H9 (cell line): Measurements from ENCODE around the gene HSPA13. TPM values are rescaled to one million over a fixed set of nuclear protein-coding genes. Genes with fewer than 3 reads are reported as not detected.

Experiments
- DNase-seq: peaks from one replicate; pipeline ENCODE4 v3.0.0-alpha.2; 2017
- H2AFZ ChIP-seq: one replicate; pipeline ENCODE4 v1.6.1; 2013; ENCODE audit warnings: mild to moderate bottlenecking, low read length, control low read depth, moderate library complexity
- H2AK5ac ChIP-seq: 2 replicates; pipeline ENCODE4 v1.6.1; 2013; ENCODE audit warnings: low read length, control low read depth, mixed read lengths; ENCODE audit not compliant: insufficient read length
- H2BK120ac ChIP-seq: one replicate; pipeline ENCODE4 v1.6.1; 2013; ENCODE audit warnings: low read depth, mild to moderate bottlenecking, low read length, control low read depth, inconsistent platforms; ENCODE audit not compliant: poor library complexity, severe bottlenecking
- H2BK12ac ChIP-seq: 2 replicates; pipeline ENCODE4 v1.6.1; 2013; ENCODE audit warnings: low read length, control low read depth, mixed read lengths, low read depth; ENCODE audit not compliant: insufficient read length
- H2BK15ac ChIP-seq: 2 replicates; pipeline ENCODE4 v1.6.1; 2013; ENCODE audit warnings: low read depth, low read length, control low read depth
- H2BK20ac ChIP-seq: one replicate; pipeline ENCODE4 v1.6.1; 2013; ENCODE audit warnings: low read depth, mild to moderate bottlenecking, low read length, control low read depth, inconsistent platforms; ENCODE audit not compliant: poor library complexity, severe bottlenecking
- H2BK5ac ChIP-seq: 2 replicates; pipeline ENCODE4 v1.6.1; 2013; ENCODE audit warnings: low read length, control low read depth, mixed read lengths; ENCODE audit not compliant: insufficient read length
- H3K14ac ChIP-seq: 2 replicates; pipeline ENCODE4 v1.6.1; 2013; ENCODE audit warnings: low read length, control low read depth; ENCODE audit not compliant: insufficient read depth
- H3K18ac ChIP-seq: 2 replicates; pipeline ENCODE4 v1.6.1; 2013; ENCODE audit warnings: low read depth, mild to moderate bottlenecking, mixed read lengths, low read length, control low read depth; ENCODE audit not compliant: insufficient read length
- H3K23ac ChIP-seq: 2 replicates; pipeline ENCODE4 v1.6.1; 2013; ENCODE audit warnings: low read length, control low read depth, mixed read lengths, low read depth; ENCODE audit not compliant: insufficient read length
- H3K23me2 ChIP-seq: 2 replicates; pipeline ENCODE4 v1.6.1; 2013; ENCODE audit warnings: low read depth, mild to moderate bottlenecking, mixed read lengths, low read length, control low read depth; ENCODE audit not compliant: insufficient read length, poor library complexity, severe bottlenecking
- H3K27ac ChIP-seq: 2 replicates; pipeline ENCODE4 v1.5.1; 2013; ENCODE audit warnings: low read length, control low read depth, mixed read lengths, low read depth; ENCODE audit not compliant: insufficient read length
- H3K27me3 ChIP-seq: 2 replicates; pipeline ENCODE4 v1.6.1; 2013; ENCODE audit warnings: low read length, control low read depth, inconsistent platforms; ENCODE audit not compliant: insufficient read depth
- H3K4ac ChIP-seq: 2 replicates; pipeline ENCODE4 v1.6.1; 2013; ENCODE audit warnings: low read depth, mild to moderate bottlenecking, control low read depth, inconsistent platforms, low read length, moderate library complexity
- H3K4me1 ChIP-seq: 2 replicates; pipeline ENCODE4 v1.6.1; 2013; ENCODE audit warnings: low read length, control low read depth, inconsistent platforms; ENCODE audit not compliant: insufficient read depth
- H3K4me2 ChIP-seq: 2 replicates; pipeline ENCODE4 v1.6.1; 2013; ENCODE audit warnings: low read length, control low read depth, mixed read lengths; ENCODE audit not compliant: insufficient read length, insufficient read depth
- H3K56ac ChIP-seq: 2 replicates; pipeline ENCODE4 v1.6.1; 2013; ENCODE audit warnings: low read depth, mild to moderate bottlenecking, mixed read lengths, low read length, control low read depth; ENCODE audit not compliant: insufficient read length
- H3K79me1 ChIP-seq: 2 replicates; pipeline ENCODE4 v1.6.1; 2013; ENCODE audit warnings: low read depth, mild to moderate bottlenecking, moderate library complexity, low read length, control low read depth, inconsistent platforms; ENCODE audit not compliant: insufficient read depth, poor library complexity, severe bottlenecking
- H3K79me2 ChIP-seq: 2 replicates; pipeline ENCODE4 v1.6.1; 2013; ENCODE audit warnings: low read length, control low read depth, inconsistent platforms; ENCODE audit not compliant: insufficient read depth
- H3K9ac ChIP-seq: 2 replicates; pipeline ENCODE4 v1.6.1; 2013; ENCODE audit warnings: low read length, control low read depth, mixed read lengths; ENCODE audit not compliant: insufficient read length; ENCODE audit errors: extremely low read depth
- H3K9me3 ChIP-seq: one replicate; pipeline ENCODE4 v1.6.1; 2013; ENCODE audit warnings: low read depth, low read length, inconsistent platforms; ENCODE audit not compliant: control insufficient read depth
- H3T11ph ChIP-seq: one replicate; pipeline ENCODE4 v1.6.1; 2013; ENCODE audit warnings: mild to moderate bottlenecking, low read length, control low read depth, inconsistent platforms
- H4K20me1 ChIP-seq: one replicate; pipeline ENCODE4 v1.6.1; 2013; ENCODE audit not compliant: control insufficient read depth, insufficient read length, insufficient read depth
- H4K5ac ChIP-seq: 2 replicates; pipeline ENCODE4 v1.6.1; 2013; ENCODE audit warnings: low read depth, mild to moderate bottlenecking, mixed read lengths, low read length, control low read depth; ENCODE audit not compliant: insufficient read length
- H4K8ac ChIP-seq: replicated peaks from 2 replicates; pipeline ENCODE4 v1.6.1; 2013; ENCODE audit warnings: low read length, control low read depth, mixed read lengths, low read depth; ENCODE audit not compliant: insufficient read length
- H4K91ac ChIP-seq: 2 replicates; pipeline ENCODE4 v1.6.1; 2013; ENCODE audit warnings: low read depth, mild to moderate bottlenecking, moderate library complexity, mixed read lengths, low read length, control low read depth; ENCODE audit not compliant: insufficient read length
- H3K27ac Mint-ChIP-seq, 3 experiments: 2 replicates in 2 of 3; 3 replicates in 1 of 3; pipeline ENCODE4 v1.8.0; 2020 to 2021; ENCODE audit warnings: mixed read lengths in 3 of 3, mild to moderate bottlenecking in 1 of 3, moderate library complexity in 1 of 3
- H3K27me3 Mint-ChIP-seq: 2 replicates; pipeline ENCODE4 v1.8.0; 2021; ENCODE audit warnings: low read depth, mild to moderate bottlenecking, moderate library complexity, mixed read lengths
- H3K36me3 Mint-ChIP-seq, 3 experiments: 2 replicates in 2 of 3; 3 replicates in 1 of 3; pipeline ENCODE4 v1.8.0; 2020 to 2021; ENCODE audit warnings: low read depth in 3 of 3, mixed read lengths in 3 of 3; ENCODE audit not compliant: insufficient read depth in 1 of 3
- H3K4me1 Mint-ChIP-seq, 2 experiments: 2 replicates each; pipeline ENCODE4 v1.8.0; 2020; ENCODE audit warnings: mixed read lengths in 2 of 2
- H3K4me3 Mint-ChIP-seq, 2 experiments: 2 replicates in 1 of 2; 3 replicates in 1 of 2; pipeline ENCODE4 v1.8.0; 2020 to 2021; ENCODE audit warnings: mild to moderate bottlenecking in 2 of 2, mixed read lengths in 2 of 2, moderate library complexity in 1 of 2
- H3K9me3 Mint-ChIP-seq, 2 experiments: 2 replicates in 1 of 2; 3 replicates in 1 of 2; pipeline ENCODE4 v1.8.0; 2020; ENCODE audit warnings: mild to moderate bottlenecking in 2 of 2, mixed read lengths in 2 of 2, moderate library complexity in 1 of 2
- WGBS: extraction: QIAGEN DNeasy Blood & Tissue Kit; methylation state at CpG from one replicate; pipeline ENCODE4 v1.1.7; 2013; ENCODE audit warnings: missing lambda C conversion rate, low lambda C conversion rate, mixed read lengths; ENCODE audit not compliant: insufficient read length; ENCODE audit errors: extremely low coverage; 5-methylcytosine and 5-hydroxymethylcytosine counted together
- total RNA-seq: library from RNA; stranded (reverse); gene quantifications from 2 replicates; pipeline ENCODE4 v1.2.1, GENCODE V29; 2021
- TF ChIP-seq, protein P1 (sequence below): fragments of 200-600 bp; sonication (generic); conservative IDR thresholded peaks from 3 replicates; pipeline ENCODE4 v1.8.0; 2021; ENCODE audit warnings: antibody characterized with exemption, mild to moderate bottlenecking

Gene HSPA13
- total RNA-seq, 1 experiment from 2014 or later, result 32.6 TPM

GRCh38 chr21:14401217-14401616 lies 18.3 kb upstream of the HSPA13 start:
- no peak overlapping the region for H3K56ac ChIP-seq
- no peak overlapping the region for H3K9ac ChIP-seq
- H3K14ac ChIP-seq, result no peak overlapping the region
- no peak overlapping the region for H2AK5ac ChIP-seq
- no peak overlapping the region for H2BK5ac ChIP-seq
- H3K4me2 ChIP-seq, result no peak overlapping the region
- TF ChIP-seq, protein P1, sequence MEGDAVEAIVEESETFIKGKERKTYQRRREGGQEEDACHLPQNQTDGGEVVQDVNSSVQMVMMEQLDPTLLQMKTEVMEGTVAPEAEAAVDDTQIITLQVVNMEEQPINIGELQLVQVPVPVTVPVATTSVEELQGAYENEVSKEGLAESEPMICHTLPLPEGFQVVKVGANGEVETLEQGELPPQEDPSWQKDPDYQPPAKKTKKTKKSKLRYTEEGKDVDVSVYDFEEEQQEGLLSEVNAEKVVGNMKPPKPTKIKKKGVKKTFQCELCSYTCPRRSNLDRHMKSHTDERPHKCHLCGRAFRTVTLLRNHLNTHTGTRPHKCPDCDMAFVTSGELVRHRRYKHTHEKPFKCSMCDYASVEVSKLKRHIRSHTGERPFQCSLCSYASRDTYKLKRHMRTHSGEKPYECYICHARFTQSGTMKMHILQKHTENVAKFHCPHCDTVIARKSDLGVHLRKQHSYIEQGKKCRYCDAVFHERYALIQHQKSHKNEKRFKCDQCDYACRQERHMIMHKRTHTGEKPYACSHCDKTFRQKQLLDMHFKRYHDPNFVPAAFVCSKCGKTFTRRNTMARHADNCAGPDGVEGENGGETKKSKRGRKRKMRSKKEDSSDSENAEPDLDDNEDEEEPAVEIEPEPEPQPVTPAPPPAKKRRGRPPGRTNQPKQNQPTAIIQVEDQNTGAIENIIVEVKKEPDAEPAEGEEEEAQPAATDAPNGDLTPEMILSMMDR, result no peak
- no peaks in the 10 kb centered on the region for H3K27me3 ChIP-seq
- H4K5ac ChIP-seq, result no peak overlapping the region
- H2BK12ac ChIP-seq, result no peak overlapping the region
- no peaks in the 10 kb centered on the region for H3K9me3 Mint-ChIP-seq
- H3K27me3 Mint-ChIP-seq, result no peaks in the 10 kb centered on the region
- no peak overlapping the region for H3K18ac ChIP-seq
- no peaks in the 10 kb centered on the region for H4K20me1 ChIP-seq
- H3K23ac ChIP-seq, result no peak overlapping the region
- H3K4me3 Mint-ChIP-seq, result no peak overlapping the region
- no peak overlapping the region for H4K8ac ChIP-seq
- H3K36me3 Mint-ChIP-seq, result no peaks in the 10 kb centered on the region
- no peak overlapping the region for H2BK15ac ChIP-seq
- no peak overlapping the region for H2AFZ ChIP-seq
- H3K27ac Mint-ChIP-seq, result no peak overlapping the region
- peaks cover 0 to 6% of the 10 kb centered on the region in 2 experiments; a peak in 1 of 4 replicates for H3K4me1 Mint-ChIP-seq
- H3K4me1 ChIP-seq, result no peaks in the 10 kb centered on the region
- H3K79me2 ChIP-seq, result no peaks in the 10 kb centered on the region
- no CpG with 5 or more reads among the region's 1 CpG for WGBS
- no peak for DNase-seq
- H3K27ac ChIP-seq, result no peak overlapping the region
- no peak overlapping the region for H3T11ph ChIP-seq
- H3K4ac ChIP-seq, result no peak overlapping the region
- H3K23me2 ChIP-seq, result no peaks in the 10 kb centered on the region
- no peaks in the 10 kb centered on the region for H3K9me3 ChIP-seq
- no peak overlapping the region for H4K91ac ChIP-seq
- H2BK120ac ChIP-seq, result no peak overlapping the region
- no peak overlapping the region for H2BK20ac ChIP-seq
- no peaks in the 10 kb centered on the region for H3K79me1 ChIP-seq
